Breast epithelium (tissue), 3 donors: Measurements from ENCODE around the gene PARVA.

Experiments used
- POLR2A ChIP-seq: fragments of 450-650 bp; IDR thresholded peaks from one replicate; pipeline ENCODE4 v1.6.1; 2016; ENCODE audit warnings: antibody characterized with exemption, mild to moderate bottlenecking, moderate library complexity
- POLR2AphosphoS5 ChIP-seq, 3 donors: sonication (generic); formaldehyde crosslinking; IDR thresholded peaks; one replicate each; pipeline ENCODE4 v1.6.1; 2017; ENCODE audit warnings: antibody characterized with exemption in 3 of 3

DNA sequence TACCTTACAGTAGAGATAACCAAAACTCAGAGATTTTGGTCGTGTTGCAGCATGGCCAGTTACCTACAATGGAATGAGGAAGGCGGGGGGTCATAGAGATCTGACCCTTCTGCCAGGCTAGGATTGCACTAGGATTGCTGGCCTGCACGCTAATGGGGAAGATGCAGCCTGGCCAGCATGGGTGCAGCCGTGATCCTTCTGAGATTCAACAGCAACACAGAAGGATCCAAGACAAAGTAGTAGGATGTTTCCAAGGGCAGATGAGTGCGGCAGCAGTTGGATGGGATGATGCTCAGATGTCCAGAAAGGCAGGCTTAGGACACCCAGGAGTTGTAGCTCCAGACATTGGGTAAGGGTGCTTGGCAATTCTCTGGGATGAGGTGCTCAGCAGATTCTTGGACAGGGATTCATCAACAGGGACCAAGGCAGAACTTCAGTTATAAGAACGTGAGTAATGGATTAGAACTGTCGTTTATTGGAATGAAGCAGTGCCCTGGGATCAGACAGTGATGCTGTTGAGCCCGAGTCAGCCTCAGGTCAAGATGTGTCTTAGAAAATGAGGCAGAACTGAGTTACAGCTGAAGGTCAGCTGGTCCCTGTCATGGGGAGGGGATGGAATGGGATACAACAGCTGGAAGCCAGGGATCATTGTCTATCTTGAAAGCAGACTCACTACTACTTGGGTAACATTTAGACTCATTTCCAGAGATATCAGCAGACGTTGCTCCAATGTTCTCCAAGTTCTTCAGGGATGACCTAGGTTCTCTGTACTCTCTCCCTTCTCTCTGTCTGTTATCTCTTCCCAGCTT lies 71.0 kb downstream of the PARVA start:
- no peak for TF ChIP-seq POLR2A
- TF ChIP-seq POLR2AphosphoS5 (IDR thresholded peaks at IDR 0.05), result no peak
